Smooth muscle cell (in vitro differentiated cells): ENCODE measurements around the gene PTPN4. TPM values are rescaled to one million over a fixed set of nuclear protein-coding genes. Genes with fewer than 3 reads are reported as not detected.

Experiments used
- DNase-seq: peaks from one replicate; lab custom pipeline; 2025; ENCODE audit not compliant: unreplicated experiment; lab: John Stamatoyannopoulos, UW
- H2AFZ ChIP-seq: fragments of 200-600 bp; sonication (generic); 2 replicates; pipeline ENCODE4 v1.6.0; 2016; ENCODE audit warnings: antibody characterized with exemption, low read depth, mild to moderate bottlenecking
- H3F3A ChIP-seq: fragments of 200-600 bp; sonication (generic); 2 replicates; pipeline ENCODE4 v1.6.0; 2017; ENCODE audit warnings: antibody characterized with exemption, low read depth
- H3K27ac ChIP-seq: fragments of 200-600 bp; sonication (generic); 2 replicates; pipeline ENCODE4 v1.5.1; 2016; ENCODE audit warnings: low read depth, mild to moderate bottlenecking
- H3K27me3 ChIP-seq: fragments of 200-600 bp; sonication (generic); 2 replicates; pipeline ENCODE4 v1.6.1; 2016; ENCODE audit warnings: low read depth, mild to moderate bottlenecking
- H3K36me3 ChIP-seq: fragments of 200-600 bp; sonication (generic); 2 replicates; pipeline ENCODE4 v1.5.1; 2016; ENCODE audit warnings: low read depth
- H3K4me1 ChIP-seq: fragments of 200-600 bp; sonication (generic); 2 replicates; pipeline ENCODE4 v1.5.1; 2016; ENCODE audit warnings: low read depth
- H3K4me2 ChIP-seq: fragments of 200-600 bp; sonication (generic); 2 replicates; pipeline ENCODE4 v1.6.0; 2016; ENCODE audit warnings: mild to moderate bottlenecking
- H3K4me3 ChIP-seq: fragments of 200-600 bp; sonication (generic); 2 replicates; pipeline ENCODE4 v1.5.1; 2016; ENCODE audit warnings: mild to moderate bottlenecking
- H3K79me2 ChIP-seq: fragments of 200-600 bp; sonication (generic); 2 replicates; pipeline ENCODE4 v1.6.0; 2016; ENCODE audit warnings: low read depth, mild to moderate bottlenecking
- H3K9ac ChIP-seq: fragments of 200-600 bp; sonication (generic); 2 replicates; pipeline ENCODE4 v1.6.0; 2016; ENCODE audit warnings: low read depth
- H3K9me3 ChIP-seq: fragments of 200-600 bp; sonication (generic); replicated peaks from 2 replicates; pipeline ENCODE4 v1.5.1; 2016; ENCODE audit warnings: low read depth
- H4K20me1 ChIP-seq: fragments of 200-600 bp; sonication (generic); 2 replicates; pipeline ENCODE4 v1.6.0; 2016; ENCODE audit warnings: low read depth
- WGBS: methylation state at CpG from one replicate; pipeline ENCODE4 v1.1.7; 2016; ENCODE audit warnings: low lambda C conversion rate; 5-methylcytosine and 5-hydroxymethylcytosine counted together
- polyA plus RNA-seq: library from polyadenylated mRNA; unstranded; fragments of >200 nt; fragmentation: Nextera tagmentation; extraction: Ambion mirVana; gene quantifications from 2 replicates; pipeline ENCODE4 v1.2.1, GENCODE V29; 2016
- total RNA-seq: library from RNA; depleted of rRNA; stranded (reverse); fragments of >200 nt; gene quantifications from 2 replicates; pipeline ENCODE4 v1.2.3, GENCODE V29; 2014
- TF ChIP-seq, protein P1 (sequence below): fragments of 200-600 bp; sonication (generic); IDR thresholded peaks from 2 replicates; pipeline ENCODE4 v1.5.1; 2017; ENCODE audit warnings: borderline replicate concordance, mild to moderate bottlenecking, antibody characterized with exemption; ENCODE audit not compliant: insufficient read depth, poor library complexity, severe bottlenecking

PTPN4 gene
- total and polyA plus RNA-seq, 2 experiments from 2014 or later: 9.7 to 26.2 TPM

DNA sequence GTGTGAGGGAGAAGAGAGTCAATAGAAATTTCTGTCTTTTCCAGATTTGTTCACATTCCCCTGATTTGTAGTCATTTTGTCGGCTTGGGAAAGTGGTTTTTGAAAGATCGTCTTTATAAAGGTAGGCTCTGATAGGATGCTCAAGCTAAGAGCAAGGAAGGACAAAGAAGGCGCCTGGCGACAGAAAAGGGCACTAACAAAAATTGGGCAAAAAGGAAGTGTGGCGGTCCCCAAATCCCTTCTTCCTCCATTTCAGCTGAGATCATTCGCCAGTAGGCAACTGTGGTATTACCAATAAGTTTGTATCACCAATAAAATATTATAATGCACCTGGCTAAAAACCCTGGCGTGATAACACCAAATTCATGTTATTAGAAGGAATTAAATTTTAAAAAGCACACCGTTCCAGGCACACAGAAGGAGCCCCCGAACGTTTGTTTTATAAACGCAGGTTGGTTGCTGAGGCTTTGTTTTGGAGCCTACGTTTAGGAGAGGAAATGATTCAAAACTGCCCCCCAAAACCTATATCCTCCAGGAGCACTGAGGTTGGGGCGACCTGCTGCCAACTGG is 756 bp upstream of the PTPN4 start:
- H3K9ac ChIP-seq: peak overlapping the region; percentile 31
- WGBS: 28% methylated on average over 12 of the region's 13 CpGs

DNA sequence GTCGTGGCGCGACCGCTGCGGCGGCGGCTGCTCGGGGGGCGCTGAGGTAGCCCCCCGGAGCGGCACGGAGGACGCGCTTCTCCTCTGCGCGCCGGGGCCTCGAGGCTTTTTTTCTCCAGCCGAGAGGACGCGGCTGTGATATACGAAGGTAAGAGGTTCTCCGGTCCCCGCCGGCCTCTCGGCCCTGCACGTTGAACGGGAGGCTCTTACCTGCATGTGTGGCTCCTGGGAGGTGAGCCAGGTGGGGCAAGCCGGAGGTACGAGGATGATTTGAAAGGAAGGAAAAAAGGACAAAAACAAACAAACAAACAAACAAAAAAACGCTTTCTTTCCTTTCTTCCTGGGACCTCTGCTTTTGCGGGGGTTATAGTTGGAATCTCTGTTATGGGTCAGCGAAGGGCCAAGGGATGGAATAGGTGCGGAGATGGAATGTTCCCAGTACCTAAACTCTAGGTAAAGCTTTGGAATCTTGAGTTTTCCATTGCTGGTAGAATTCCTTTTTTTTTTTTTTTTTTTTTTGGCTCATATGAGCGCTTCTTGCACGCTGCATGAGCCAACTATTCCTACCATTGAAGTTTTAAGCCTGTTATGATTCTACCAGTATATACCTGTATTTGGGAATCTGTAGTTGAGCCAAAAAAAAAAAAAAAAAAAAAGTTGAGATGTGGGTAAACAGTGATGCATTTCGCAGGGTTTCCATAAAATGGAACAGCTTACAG is 674 bp downstream of the PTPN4 start:
- Histone ChIP-seq H3F3A (peaks cover 7% of the 10 kb centered on the region), H3K4me2 (peak overlapping the region; percentile 98), H3K36me3 (no peaks in the 10 kb centered on the region), H3K79me2 (peaks cover 45% of the 10 kb centered on the region), H2AFZ (peak overlapping the region; percentile 100), H4K20me1 (peaks cover 12% of the 10 kb centered on the region), H3K27me3 (no peaks in the 10 kb centered on the region), H3K9ac (peak overlapping the region; percentile 87), H3K4me3 (peak overlapping the region; percentile 94), H3K4me1 (peaks cover 28% of the 10 kb centered on the region), H3K27ac (peak overlapping the region; percentile 60), H3K9me3 (no peaks in the 10 kb centered on the region)
- TF ChIP-seq, protein P1, sequence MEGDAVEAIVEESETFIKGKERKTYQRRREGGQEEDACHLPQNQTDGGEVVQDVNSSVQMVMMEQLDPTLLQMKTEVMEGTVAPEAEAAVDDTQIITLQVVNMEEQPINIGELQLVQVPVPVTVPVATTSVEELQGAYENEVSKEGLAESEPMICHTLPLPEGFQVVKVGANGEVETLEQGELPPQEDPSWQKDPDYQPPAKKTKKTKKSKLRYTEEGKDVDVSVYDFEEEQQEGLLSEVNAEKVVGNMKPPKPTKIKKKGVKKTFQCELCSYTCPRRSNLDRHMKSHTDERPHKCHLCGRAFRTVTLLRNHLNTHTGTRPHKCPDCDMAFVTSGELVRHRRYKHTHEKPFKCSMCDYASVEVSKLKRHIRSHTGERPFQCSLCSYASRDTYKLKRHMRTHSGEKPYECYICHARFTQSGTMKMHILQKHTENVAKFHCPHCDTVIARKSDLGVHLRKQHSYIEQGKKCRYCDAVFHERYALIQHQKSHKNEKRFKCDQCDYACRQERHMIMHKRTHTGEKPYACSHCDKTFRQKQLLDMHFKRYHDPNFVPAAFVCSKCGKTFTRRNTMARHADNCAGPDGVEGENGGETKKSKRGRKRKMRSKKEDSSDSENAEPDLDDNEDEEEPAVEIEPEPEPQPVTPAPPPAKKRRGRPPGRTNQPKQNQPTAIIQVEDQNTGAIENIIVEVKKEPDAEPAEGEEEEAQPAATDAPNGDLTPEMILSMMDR: no peak
- no peak for DNase-seq
- 1% methylated on average over 37 of the region's 37 CpGs for WGBS

More for the DNA sequence above, 756 bp upstream of the PTPN4 start:
- Histone ChIP-seq H3K4me2 (peak overlapping the region; percentile 98), H3K4me1 (peaks cover 28% of the 10 kb centered on the region), H3K27me3 (no peaks in the 10 kb centered on the region), H3K27ac (no peak overlapping the region), H4K20me1 (peaks cover 12% of the 10 kb centered on the region), H3K79me2 (peaks cover 31% of the 10 kb centered on the region), H3K36me3 (no peaks in the 10 kb centered on the region), H3K9me3 (no peaks in the 10 kb centered on the region), H3F3A (peaks cover 7% of the 10 kb centered on the region), H3K4me3 (peak overlapping the region; percentile 94), H2AFZ (peak overlapping the region; percentile 97)
- no peak for DNase-seq
- TF ChIP-seq, protein P1: no peak

DNA sequence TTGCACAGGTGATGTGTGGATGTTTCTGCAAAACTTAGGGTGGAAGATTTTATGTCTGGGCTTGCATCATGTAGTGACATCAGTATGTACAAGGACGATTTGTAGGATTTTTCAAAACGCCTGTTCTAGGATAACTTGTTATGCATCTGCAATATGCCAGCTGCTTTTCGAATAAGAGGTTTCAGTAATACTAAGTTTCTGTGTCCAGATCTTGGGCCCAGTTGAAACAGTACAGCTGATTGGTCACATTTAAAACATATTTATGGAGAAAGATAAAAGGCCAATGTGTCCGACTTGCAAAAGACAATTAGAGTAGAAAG is 1.2 kb downstream of the PTPN4 start:
- peak overlapping the region; percentile 50 for H3K27ac ChIP-seq
- no peak for DNase-seq

More for the DNA sequence above, 1.2 kb downstream of the PTPN4 start:
- H4K20me1 ChIP-seq: peaks cover 12% of the 10 kb centered on the region
- H3K79me2 ChIP-seq: peaks cover 50% of the 10 kb centered on the region
- H3K9ac ChIP-seq: peak overlapping the region; percentile 87
- no peaks in the 10 kb centered on the region for H3K9me3 ChIP-seq
- H3K4me3 ChIP-seq: peak overlapping the region; percentile 94
- H3F3A ChIP-seq: peaks cover 7% of the 10 kb centered on the region
- H3K4me2 ChIP-seq: peak overlapping the region; percentile 98
- no peaks in the 10 kb centered on the region for H3K27me3 ChIP-seq
- TF ChIP-seq, protein P1: no peak
- WGBS: 2% methylated on average over 4 of the region's 4 CpGs
- H2AFZ ChIP-seq: peak overlapping the region; percentile 100
- H3K36me3 ChIP-seq: no peaks in the 10 kb centered on the region
- peaks cover 28% of the 10 kb centered on the region for H3K4me1 ChIP-seq
